CD4-positive, alpha-beta memory T cell (primary cell): ENCODE measurements around the gene GNB1L. TPM values are rescaled to one million over a fixed set of nuclear protein-coding genes. Genes with fewer than 3 reads are reported as not detected.

Experiments used
- CTCF ChIA-PET: fragments of 350-600 bp; sonication (Branson Sonifier 250); formaldehyde crosslinking; loops from one replicate; lab custom pipeline; 2021; ENCODE audit warnings: inconsistent platforms; ENCODE audit not compliant: partially characterized antibody; lab: Charles Lee
- POLR2A ChIA-PET: fragments of 350-600 bp; sonication (Branson Sonifier 250); formaldehyde crosslinking; loops from one replicate; lab custom pipeline; 2021; ENCODE audit not compliant: partially characterized antibody; lab: Charles Lee
- DNase-seq, 5 donors: peaks; one replicate each; pipeline versions ENCODE4 v3.0.0 to v3.0.0-alpha.2; 2020 to 2022; ENCODE audit warnings: mixed read lengths in 1 of 5
- H3K27ac ChIP-seq: one replicate; pipeline ENCODE4 v1.7.0; 2013; ENCODE audit warnings: low read depth, low read length
- H3K27me3 ChIP-seq: 2 replicates; pipeline ENCODE4 v1.7.0; 2013; ENCODE audit warnings: mild to moderate bottlenecking, low read length, moderate library complexity; ENCODE audit not compliant: insufficient read depth
- H3K36me3 ChIP-seq: 2 replicates; pipeline ENCODE4 v1.7.0; 2013; ENCODE audit warnings: mild to moderate bottlenecking, low read length, moderate library complexity; ENCODE audit not compliant: insufficient read depth
- H3K4me1 ChIP-seq: 2 replicates; pipeline ENCODE4 v1.7.0; 2013; ENCODE audit warnings: mild to moderate bottlenecking, low read length, moderate library complexity; ENCODE audit not compliant: insufficient read depth
- H3K4me3 ChIP-seq, 2 donors: one replicate each; pipeline ENCODE4 v1.7.0; 2013; ENCODE audit warnings: low read length in 2 of 2, mild to moderate bottlenecking in 1 of 2
- H3K9me3 ChIP-seq, 2 donors: one replicate each; pipeline ENCODE4 v1.7.0; 2013; ENCODE audit warnings: low read length in 2 of 2, control low read depth in 1 of 2; ENCODE audit not compliant: control insufficient read depth in 1 of 2
- H3K27ac Mint-ChIP-seq, 7 donors: one replicate each; pipeline ENCODE4 v1.8.0; 2020 to 2021; ENCODE audit warnings: mixed read lengths in 7 of 7, mild to moderate bottlenecking in 6 of 7, inconsistent platforms in 3 of 7, moderate library complexity in 3 of 7
- H3K27me3 Mint-ChIP-seq, 2 donors: one replicate each; pipeline ENCODE4 v1.8.0; 2020 to 2021; ENCODE audit warnings: mixed read lengths in 2 of 2
- H3K36me3 Mint-ChIP-seq, 2 donors: one replicate each; pipeline ENCODE4 v1.8.0; 2020 to 2021; ENCODE audit warnings: mixed read lengths in 2 of 2, inconsistent platforms in 1 of 2, mild to moderate bottlenecking in 1 of 2
- H3K4me1 Mint-ChIP-seq, 4 donors: one replicate each; pipeline ENCODE4 v1.8.0; 2020 to 2021; ENCODE audit warnings: mixed read lengths in 4 of 4, mild to moderate bottlenecking in 1 of 4
- H3K4me3 Mint-ChIP-seq, 8 donors: one replicate each; pipeline ENCODE4 v1.8.0; 2020 to 2021; ENCODE audit warnings: mixed read lengths in 8 of 8, mild to moderate bottlenecking in 7 of 8, moderate library complexity in 6 of 8, inconsistent platforms in 3 of 8
- H3K9me3 Mint-ChIP-seq, 8 donors: one replicate each; pipeline ENCODE4 v1.8.0; 2020 to 2021; ENCODE audit warnings: mixed read lengths in 8 of 8, mild to moderate bottlenecking in 5 of 8, inconsistent platforms in 3 of 8, moderate library complexity in 1 of 8
- intact Hi-C: fragments of 100-400 bp; cut with micrococcal nuclease; formaldehyde crosslinking; loops from one replicate; pipeline ENCODE4 v1.15.1; 2023
- polyA plus RNA-seq, 2 donors: library from polyadenylated mRNA; unstranded; fragments of 300-500 nt; fragmentation: Illumina TruSeq; gene quantifications; one replicate each; pipeline ENCODE4 v1.2.3, GENCODE V29; 2021
- total RNA-seq, 2 experiments: library from RNA; stranded (reverse); gene quantifications; one replicate each; pipeline ENCODE4 v1.2.3, GENCODE V29; 2021

Gene GNB1L
- total and polyA plus RNA-seq, 4 experiments from 2014 or later: 7.9 to 14.6 (median 10.7) TPM

GRCh38 chr22:19760058-19760950 lies 94.4 kb downstream of the GNB1L start, which contains the start of gene TBX1:
Gene TBX1 (plus strand): TSS chr22:19760778. CDS start chr22:19760844, 66 bp downstream.
- intact Hi-C loops: no loop called here
- no peaks in the 10 kb centered on the region for H3K36me3 ChIP-seq
- H3K27ac Mint-ChIP-seq: peak within 1 kb of the TSS in 3 of 7 donors; percentile 8 to 76 (median 62)
- peaks cover 31% of the 10 kb centered on the region for H3K27me3 ChIP-seq
- no peak within 1 kb of the TSS for H3K27ac ChIP-seq
- no peaks in the 10 kb centered on the region for H3K9me3 ChIP-seq
- POLR2A ChIA-PET: interaction anchor here (1.4 kb wide), 1 partner anchor 12 kb away, joined by 3 read pairs; no protein-coding TSS in a partner anchor
- H3K36me3 Mint-ChIP-seq: no peaks in the 10 kb centered on the region
- H3K9me3 Mint-ChIP-seq: peaks cover 0 to 5% (median 0%) of the 10 kb centered on the region in 8 donors
- H3K4me1 ChIP-seq: peaks cover 33% of the 10 kb centered on the region
- DNase-seq: no peak
- CTCF ChIA-PET: no interaction called here
- no peak within 1 kb of the TSS for H3K4me3 ChIP-seq
- H3K27me3 Mint-ChIP-seq: peaks cover 38 to 42% of the 10 kb centered on the region in 2 donors
- peaks cover 23 to 44% (median 34%) of the 10 kb centered on the region in 4 donors for H3K4me1 Mint-ChIP-seq
- H3K4me3 Mint-ChIP-seq: peak within 1 kb of the TSS; percentile 81 to 93 (median 89)

DNA sequence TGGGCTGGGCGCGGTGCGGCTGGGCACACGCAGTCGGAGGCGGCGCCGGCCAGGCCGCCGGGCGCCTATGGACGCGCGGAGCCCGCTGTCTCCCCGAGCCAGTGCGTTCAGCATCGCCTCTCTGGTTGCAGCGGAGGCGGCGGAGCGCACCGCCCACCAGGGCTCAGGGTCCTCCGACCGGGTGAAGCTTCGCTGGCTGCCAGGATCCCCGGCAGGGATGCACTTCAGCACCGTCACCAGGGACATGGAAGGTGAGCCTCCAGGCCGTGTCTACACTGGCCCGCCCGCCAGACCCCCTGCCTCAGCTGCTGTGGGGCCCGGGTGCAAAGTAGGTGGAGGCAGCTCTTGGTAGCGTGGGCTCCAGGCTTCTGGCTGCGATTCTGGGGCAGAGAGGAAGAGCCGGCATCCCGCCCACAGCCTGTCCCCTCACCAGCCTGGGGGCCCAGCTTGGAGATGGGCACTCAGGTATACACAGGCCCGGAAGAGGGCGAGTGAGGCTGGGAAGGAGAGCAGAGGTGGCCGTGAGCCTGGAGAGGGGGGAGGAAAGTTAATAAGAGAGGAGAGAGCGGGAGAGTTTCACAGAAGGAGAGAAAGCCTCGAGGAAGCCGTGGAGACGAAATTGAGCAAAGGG lies 95.1 kb downstream of the GNB1L start:
- peaks cover 33% of the 10 kb centered on the region for H3K4me1 ChIP-seq
- POLR2A ChIA-PET: interaction anchor here (1.4 kb wide), 1 partner anchor 11 kb away, joined by 3 read pairs; no protein-coding TSS in a partner anchor
- intact Hi-C loops: loop anchor here (5.0 kb wide), 1 partner anchor 133 kb away; no protein-coding TSS in a partner anchor
- Mint-ChIP-seq H3K36me3 (no peaks in the 10 kb centered on the region), H3K27me3 (peaks cover 37 to 38% of the 10 kb centered on the region in 2 donors), H3K9me3 (peaks cover 0 to 5% (median 0%) of the 10 kb centered on the region in 8 donors), H3K27ac (peak overlapping the region in 2 of 7 donors; percentile 62 to 76), H3K4me1 (peaks cover 20 to 42% (median 31%) of the 10 kb centered on the region in 4 donors), H3K4me3 (peak overlapping the region; percentile 81 to 93 (median 89))
- CTCF ChIA-PET: no interaction called here
- DNase-seq: no peak
- H3K27ac ChIP-seq: no peak overlapping the region
- peaks cover 23% of the 10 kb centered on the region for H3K27me3 ChIP-seq
- H3K9me3 ChIP-seq: no peaks in the 10 kb centered on the region
- H3K4me3 ChIP-seq: no peak overlapping the region
- H3K36me3 ChIP-seq: no peaks in the 10 kb centered on the region

- Mint-ChIP-seq H3K27me3 (peaks cover 40 to 41% of the 10 kb centered on the region in 2 donors), H3K9me3 (peaks cover 0 to 5% (median 0%) of the 10 kb centered on the region in 8 donors), H3K4me1 (peaks cover 20 to 42% (median 30%) of the 10 kb centered on the region in 4 donors), H3K27ac (no peak overlapping the region), H3K36me3 (no peaks in the 10 kb centered on the region), H3K4me3 (peak overlapping the region in 2 of 8 donors; percentile 36 to 46)
- no peak overlapping the region for H3K4me3 ChIP-seq
- DNase-seq: no peak
- ChIA-PET CTCF (no interaction called here), POLR2A (interaction anchor here (1.4 kb wide), 1 partner anchor 11 kb away, joined by 3 read pairs; no protein-coding TSS in a partner anchor)
- peaks cover 33% of the 10 kb centered on the region for H3K4me1 ChIP-seq
- H3K27ac ChIP-seq: no peak overlapping the region
- H3K9me3 ChIP-seq: no peaks in the 10 kb centered on the region
- H3K27me3 ChIP-seq: peaks cover 22% of the 10 kb centered on the region
- H3K36me3 ChIP-seq: no peaks in the 10 kb centered on the region
- intact Hi-C loops: loop anchor here (5.0 kb wide), 1 partner anchor 133 kb away; no protein-coding TSS in a partner anchor
Measured at GRCh38 chr22:19758896-19759426, 95.7 kb downstream of the GNB1L start.

DNA sequence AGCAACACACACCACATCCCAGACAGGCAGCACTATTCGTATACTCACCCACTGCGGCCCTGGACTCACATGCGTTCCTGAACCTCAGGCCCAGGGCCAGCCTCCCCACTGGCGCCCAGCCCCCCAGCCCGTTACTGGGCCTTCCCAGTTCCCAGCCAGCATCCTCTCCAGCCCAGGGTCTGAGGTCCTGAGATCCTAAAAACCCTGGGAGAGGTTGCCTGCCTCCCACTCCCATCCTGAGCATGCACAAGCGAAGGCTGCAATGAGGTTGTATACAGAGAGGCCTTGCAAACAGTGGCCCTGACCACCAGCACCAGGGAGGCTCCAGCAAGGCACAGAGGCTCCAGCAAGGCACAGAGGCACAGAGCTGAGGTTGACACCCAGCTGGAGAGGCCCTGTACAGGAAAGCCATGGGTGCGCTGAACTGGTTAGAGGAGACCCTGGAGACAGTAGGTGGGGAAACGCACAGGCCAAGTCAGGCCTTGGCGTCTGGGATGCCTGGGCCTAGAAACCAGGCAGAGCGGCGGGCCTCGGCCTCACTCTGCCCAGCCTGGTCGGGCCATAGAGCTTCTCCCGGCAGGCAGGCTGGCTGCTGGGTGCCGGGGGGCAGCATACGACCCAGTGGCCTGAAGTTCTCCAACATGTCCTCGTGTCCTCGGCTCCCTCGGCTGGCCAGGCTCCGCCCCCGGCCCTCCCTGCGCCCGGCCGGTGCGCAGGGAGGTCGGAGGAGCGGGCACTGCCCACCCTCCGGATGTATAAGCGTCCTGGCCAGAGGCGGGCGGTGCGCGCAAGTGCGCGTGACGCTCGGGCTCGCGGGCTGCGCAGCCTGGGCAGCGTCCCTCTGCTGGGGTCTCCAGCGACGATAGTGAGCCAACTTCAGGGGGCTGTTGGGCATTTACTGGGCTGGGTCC lies 96.4 kb downstream of the GNB1L start:
- no peaks in the 10 kb centered on the region for H3K36me3 Mint-ChIP-seq
- peaks cover 42 to 44% of the 10 kb centered on the region in 2 donors for H3K27me3 Mint-ChIP-seq
- DNase-seq: no peak
- Histone ChIP-seq H3K4me1 (peaks cover 33% of the 10 kb centered on the region), H3K9me3 (no peaks in the 10 kb centered on the region), H3K4me3 (no peak overlapping the region), H3K27ac (no peak overlapping the region), H3K27me3 (peaks cover 22% of the 10 kb centered on the region), H3K36me3 (no peaks in the 10 kb centered on the region)
- POLR2A ChIA-PET: interaction anchor here (1.4 kb wide), 1 partner anchor 10 kb away, joined by 3 read pairs; no protein-coding TSS in a partner anchor
- H3K27ac Mint-ChIP-seq: peak overlapping the region in 1 of 7 donors; percentile 68
- CTCF ChIA-PET: interaction anchor here (0.8 to 5.8 kb wide), 2 partner anchors 28 to 154 kb away, joined by 4 to 61 read pairs; no protein-coding TSS in a partner anchor
- H3K4me3 Mint-ChIP-seq: peak overlapping the region in 5 of 8 donors; percentile 51 to 88 (median 74)
- H3K4me1 Mint-ChIP-seq: peaks cover 20 to 42% (median 30%) of the 10 kb centered on the region in 4 donors
- intact Hi-C loops: loop anchor here (5.0 kb wide), 1 partner anchor 134 kb away; no protein-coding TSS in a partner anchor
- peaks cover 0 to 5% (median 0%) of the 10 kb centered on the region in 8 donors for H3K9me3 Mint-ChIP-seq

DNA sequence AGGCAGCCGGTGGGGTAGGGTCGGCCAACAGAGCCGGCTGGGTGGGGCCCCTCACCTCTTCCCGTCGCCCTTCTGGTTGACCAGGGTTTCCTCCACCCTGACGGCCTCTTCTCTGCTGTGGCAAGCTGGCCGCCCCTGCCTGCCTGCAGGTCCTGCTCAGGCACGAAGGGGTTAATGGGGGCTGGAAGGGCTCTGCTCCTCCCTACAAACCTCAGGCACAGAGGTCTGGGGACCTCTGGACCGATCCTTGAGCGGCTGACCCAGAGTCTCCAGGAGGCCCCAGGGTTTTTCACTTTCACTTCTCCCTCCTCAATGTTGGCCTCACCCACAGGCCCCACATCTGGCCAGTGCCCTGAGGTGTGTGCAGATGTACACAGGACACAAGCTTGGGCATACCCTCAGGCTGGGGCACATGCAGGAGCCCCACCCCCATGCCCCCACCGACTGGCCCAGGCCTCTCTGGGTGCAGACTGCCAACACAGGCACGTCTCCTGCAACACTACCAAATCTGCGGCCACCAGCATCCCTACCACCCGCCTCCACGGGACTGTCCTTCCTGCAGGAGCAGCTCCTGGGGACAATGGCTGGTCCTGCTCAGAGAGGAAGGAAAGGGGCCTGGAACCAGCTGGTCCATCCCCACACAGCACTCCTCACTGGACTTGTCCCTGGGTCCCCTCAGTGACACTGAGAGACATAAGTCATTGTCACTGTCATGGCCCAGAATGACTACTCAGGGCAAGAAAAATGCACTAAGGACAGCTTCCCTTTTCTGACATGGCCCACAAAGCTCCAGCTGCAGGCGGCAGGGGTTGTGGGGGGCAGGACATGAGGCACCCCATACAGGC lies 97.3 kb downstream of the GNB1L start:
- H3K9me3 ChIP-seq: no peaks in the 10 kb centered on the region
- intact Hi-C loops: loop anchor here (5.0 kb wide), 1 partner anchor 135 kb away; no protein-coding TSS in a partner anchor
- peak overlapping the region in 1 of 2 donors; percentile 47 for H3K4me3 ChIP-seq
- Mint-ChIP-seq H3K4me3 (peak overlapping the region in 7 of 8 donors; percentile 35 to 88 (median 74)), H3K27ac (peak overlapping the region in 1 of 7 donors; percentile 68), H3K36me3 (no peaks in the 10 kb centered on the region), H3K4me1 (peaks cover 20 to 42% (median 30%) of the 10 kb centered on the region in 4 donors), H3K9me3 (peaks cover 0 to 5% (median 0%) of the 10 kb centered on the region in 8 donors), H3K27me3 (peaks cover 42 to 43% of the 10 kb centered on the region in 2 donors)
- no peak for DNase-seq
- peaks cover 22% of the 10 kb centered on the region for H3K27me3 ChIP-seq
- ChIA-PET CTCF (interaction anchor here (0.8 to 5.8 kb wide), 10 partner anchors 27 to 158 kb away, joined by 3 to 61 read pairs (median 4); no protein-coding TSS in a partner anchor), POLR2A (interaction anchor here (1.0 kb wide), 1 partner anchor 153 kb away, joined by 8 read pairs; no protein-coding TSS in a partner anchor)
- peaks cover 33% of the 10 kb centered on the region for H3K4me1 ChIP-seq
- no peak overlapping the region for H3K27ac ChIP-seq
- H3K36me3 ChIP-seq: no peaks in the 10 kb centered on the region
